AG08395 (cell line): ENCODE measurements around the gene HOXC13.

Experiments used
- DNase-seq: peaks from one replicate; pipeline ENCODE4 v3.0.0; 2012; ENCODE audit warnings: mixed read lengths, low spot score

HOXC13 gene

GRCh38 chr12:53955036-53955775, 16.6 kb downstream of the HOXC13 start:
- DNase-seq: no peak

- no peak for DNase-seq
Observed at GRCh38 chr12:53955776-53956250, 17.2 kb downstream of the HOXC13 start.

- DNase-seq: no peak
Observed at GRCh38 chr12:53956251-53956887, 17.7 kb downstream of the HOXC13 start.

- no peak for DNase-seq
Observed at GRCh38 chr12:53956914-53957536, 18.4 kb downstream of the HOXC13 start.

- no peak for DNase-seq
Observed at GRCh38 chr12:53958128-53958527, 19.5 kb downstream of the HOXC13 start.

- DNase-seq: no peak
Observed at GRCh38 chr12:53959314-53959713, 20.7 kb downstream of the HOXC13 start.

GRCh38 chr12:53960187-53961024, 21.8 kb downstream of the HOXC13 start:
- no peak for DNase-seq

- DNase-seq: no peak
Observed at GRCh38 chr12:53961025-53961761, 22.6 kb downstream of the HOXC13 start.

GRCh38 chr12:53963005-53963404, 24.4 kb downstream of the HOXC13 start:
- no peak for DNase-seq

- no peak for DNase-seq
Observed at GRCh38 chr12:53963434-53964314, 25.0 kb downstream of the HOXC13 start.

- DNase-seq: no peak
Observed at GRCh38 chr12:53964315-53964713, 25.7 kb downstream of the HOXC13 start.

- no peak for DNase-seq
Observed at GRCh38 chr12:53965281-53966084, 26.9 kb downstream of the HOXC13 start.

- no peak for DNase-seq
Observed at GRCh38 chr12:53966085-53966384, 27.4 kb downstream of the HOXC13 start.

- DNase-seq: no peak
Observed at GRCh38 chr12:53966385-53967133, 27.9 kb downstream of the HOXC13 start.

GRCh38 chr12:53967421-53967925, 28.8 kb downstream of the HOXC13 start:
- no peak for DNase-seq

- no peak for DNase-seq
Observed at GRCh38 chr12:53968214-53969127, 29.8 kb downstream of the HOXC13 start.

- DNase-seq: no peak
Observed at GRCh38 chr12:53969588-53970259, 31.1 kb downstream of the HOXC13 start.
